ENCODE data around the gene LRRFIP2.
"Not testable (repeated sequence)": the region's sequence is repeated elsewhere in the genome, so short reads cannot be mapped to it uniquely, and the experiment has no call there.

The LRRFIP2 gene

DNA sequence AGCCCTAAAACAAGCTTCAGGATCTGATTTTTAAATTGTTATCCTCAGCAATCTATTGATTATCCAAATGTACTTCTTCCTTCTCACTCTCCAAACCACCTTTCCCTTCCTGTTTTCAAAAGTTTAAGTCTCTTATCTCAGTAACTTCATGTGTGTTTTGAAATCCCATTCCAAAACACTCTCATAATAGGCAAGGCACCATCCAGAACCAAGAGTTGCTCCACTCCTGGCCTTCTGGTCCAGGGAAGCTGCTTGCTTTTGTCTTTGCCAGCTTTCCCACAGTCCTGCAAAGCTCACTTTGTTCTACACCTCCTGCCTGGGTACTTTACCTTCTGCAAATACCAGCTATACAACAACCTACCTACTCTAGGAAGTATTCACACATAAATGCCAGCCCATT, 117.6 kb downstream of the LRRFIP2 start:
- no peak for DNase-seq

DNA sequence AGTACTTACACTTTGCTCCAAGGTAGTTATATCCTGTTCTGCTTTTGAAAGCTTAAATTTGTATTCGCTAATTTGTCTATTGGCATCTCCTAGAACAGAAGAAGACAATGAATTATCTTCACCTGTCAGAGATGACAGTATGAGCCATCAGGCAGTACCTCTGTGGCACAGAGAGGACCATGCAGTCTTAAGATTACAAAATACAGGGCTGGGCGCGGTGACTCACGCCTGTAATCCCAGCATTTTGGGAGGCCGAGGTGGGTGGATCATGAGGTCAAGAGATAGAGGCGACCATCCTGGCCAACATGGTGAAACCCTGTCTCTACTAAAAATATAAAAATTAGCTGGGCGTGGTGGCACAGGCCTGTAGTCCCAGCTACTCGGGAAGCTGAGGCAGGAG, 119.3 kb downstream of the LRRFIP2 start:
- DNase-seq: not testable (repeated sequence)

DNA sequence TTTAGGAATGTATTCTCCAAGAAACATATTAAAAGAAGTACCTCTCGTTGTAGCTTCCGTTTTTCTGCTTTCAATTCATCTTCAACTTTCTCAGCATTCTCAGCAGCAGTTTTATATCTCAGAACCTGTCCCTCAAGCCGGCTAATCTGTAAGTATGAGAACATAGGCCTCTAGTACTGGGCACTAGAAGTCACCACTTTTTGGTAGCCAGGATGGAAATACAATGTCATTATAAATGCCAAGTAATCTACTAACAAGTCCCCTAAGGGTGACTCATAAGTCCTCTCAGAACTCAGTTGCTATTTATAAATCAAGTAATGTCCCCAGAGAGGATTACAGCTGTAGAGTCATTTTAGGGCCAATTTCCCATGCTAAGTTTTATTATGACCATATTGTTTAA, 120.0 kb downstream of the LRRFIP2 start:
- no peak for DNase-seq

DNA sequence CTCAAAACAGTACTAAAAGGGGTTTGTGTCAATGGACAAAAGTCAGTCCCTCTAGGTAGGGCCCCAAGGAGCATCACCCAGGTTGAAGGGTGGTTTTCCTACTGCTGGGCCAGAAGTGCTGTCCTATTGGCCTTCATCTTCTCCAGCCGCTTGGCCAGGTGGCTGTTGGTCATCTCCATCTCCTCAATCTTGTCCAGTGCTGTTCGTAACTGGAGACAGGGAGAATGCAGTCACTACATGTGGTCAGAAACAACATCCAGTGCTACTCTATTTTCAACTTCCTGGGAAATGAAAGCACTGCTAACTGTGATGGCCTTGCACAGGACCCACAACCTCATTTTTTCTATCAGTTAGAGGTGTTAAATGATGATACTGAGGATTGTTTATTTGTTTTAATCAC, 120.6 kb downstream of the LRRFIP2 start:
- DNase-seq: no peak

DNA sequence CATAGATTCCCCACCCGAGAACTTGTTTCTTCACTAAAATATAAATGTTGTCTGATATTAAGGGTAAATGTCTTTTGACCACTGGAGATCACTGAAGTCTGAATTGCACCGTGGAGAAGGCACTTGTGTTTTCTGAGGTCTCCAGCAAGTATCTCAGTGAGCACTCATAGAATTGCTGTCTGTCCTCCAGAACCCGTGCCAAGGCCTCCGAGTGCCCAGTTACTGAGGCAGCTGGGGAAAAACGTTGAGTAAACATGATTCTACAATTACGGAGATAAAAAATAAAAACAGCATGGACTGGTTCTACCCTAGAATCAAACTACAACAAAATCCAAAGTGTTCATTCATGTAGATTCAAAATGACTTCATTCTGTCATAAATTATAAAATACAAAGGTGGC, 121.0 kb downstream of the LRRFIP2 start:
- no peak for DNase-seq

DNA sequence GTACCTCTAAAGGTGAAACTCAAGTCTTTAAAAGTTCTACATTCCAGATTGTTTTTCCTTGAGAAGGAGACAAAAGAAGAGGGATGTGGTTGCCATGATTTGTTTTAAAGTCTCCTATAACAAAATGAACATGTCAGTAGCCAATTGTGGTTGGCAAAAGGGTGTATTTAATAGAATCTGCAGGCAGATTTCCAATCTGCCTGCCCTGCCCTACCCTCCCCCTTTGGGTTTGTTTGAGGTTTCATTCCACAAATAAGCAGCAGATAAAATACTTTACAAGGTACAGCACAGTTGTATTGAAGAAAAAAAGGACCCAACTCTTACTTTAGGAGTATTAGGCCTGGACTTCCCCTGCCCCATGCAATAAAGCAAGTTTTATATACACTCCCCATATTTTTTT, 121.5 kb downstream of the LRRFIP2 start:
- DNase-seq: no peak

DNA sequence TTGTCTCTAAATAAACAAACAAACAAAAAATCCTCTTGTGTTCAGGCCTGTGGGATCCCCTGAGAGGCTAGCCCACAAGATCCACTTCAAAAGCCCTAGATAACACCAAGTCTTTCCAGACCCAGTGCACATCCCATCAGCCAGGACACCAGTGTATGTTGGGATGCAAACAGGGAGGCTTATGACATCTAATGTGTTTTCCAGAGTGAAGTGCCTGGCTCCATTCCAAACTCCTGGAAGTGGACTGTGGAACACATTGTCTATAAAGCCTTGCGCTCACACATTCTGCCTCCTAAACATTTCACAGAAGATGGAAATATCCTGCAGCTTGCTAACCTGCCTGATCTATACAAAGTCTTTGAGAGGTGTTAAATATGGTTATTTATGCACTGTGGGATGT, 124.1 kb downstream of the LRRFIP2 start:
- no peak for DNase-seq

DNA sequence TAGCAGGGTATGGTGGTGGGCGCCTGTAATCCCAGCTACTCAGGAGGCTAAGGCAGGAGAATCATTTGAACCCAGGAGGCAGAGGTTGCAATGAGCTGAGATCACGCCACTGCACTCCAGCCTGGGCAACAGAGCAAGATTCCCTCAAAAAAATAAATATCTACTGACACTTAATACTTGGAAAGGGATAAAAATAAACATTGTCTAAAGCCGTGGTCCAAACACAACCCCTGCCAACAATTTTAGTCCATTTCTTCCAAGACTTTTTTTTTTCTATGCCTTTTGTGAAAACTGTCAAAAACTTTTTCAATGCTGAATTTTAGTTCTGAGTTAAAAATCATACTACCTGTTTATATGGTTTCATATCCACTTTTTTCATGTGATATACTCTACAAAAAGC, 131.7 kb downstream of the LRRFIP2 start:
- DNase-seq: not testable (repeated sequence)

DNA sequence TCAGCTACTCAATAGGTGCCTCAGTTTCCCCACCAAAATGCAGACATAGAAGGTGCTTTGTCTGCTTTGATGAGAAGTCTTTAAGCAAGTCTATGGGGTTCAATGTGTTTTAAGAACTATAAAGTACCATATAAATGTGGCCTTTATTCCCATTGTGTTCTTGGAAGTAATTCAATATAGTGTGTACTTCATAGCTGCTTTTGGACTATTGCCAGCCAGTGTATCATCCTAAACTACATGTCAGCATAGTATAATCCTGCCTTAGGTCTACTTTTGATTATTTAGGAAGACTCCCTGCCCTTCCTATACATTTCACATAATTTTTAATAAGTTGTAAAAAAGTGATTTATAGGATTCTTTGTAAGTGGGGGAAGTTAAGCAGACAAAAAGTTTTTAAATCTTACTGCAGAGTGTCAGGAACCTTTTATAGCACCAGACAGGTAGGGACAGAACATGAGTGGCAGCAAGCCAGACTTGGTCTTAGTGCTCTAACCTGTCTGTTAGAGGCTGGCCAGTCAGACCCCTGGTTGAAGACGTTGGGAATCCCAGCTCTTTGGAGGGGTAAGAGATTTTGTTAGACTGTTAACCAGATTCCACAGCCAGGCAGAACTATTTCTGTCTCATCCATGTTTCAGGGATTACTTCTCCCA, 132.7 kb downstream of the LRRFIP2 start:
- DNase-seq: no peak

DNA sequence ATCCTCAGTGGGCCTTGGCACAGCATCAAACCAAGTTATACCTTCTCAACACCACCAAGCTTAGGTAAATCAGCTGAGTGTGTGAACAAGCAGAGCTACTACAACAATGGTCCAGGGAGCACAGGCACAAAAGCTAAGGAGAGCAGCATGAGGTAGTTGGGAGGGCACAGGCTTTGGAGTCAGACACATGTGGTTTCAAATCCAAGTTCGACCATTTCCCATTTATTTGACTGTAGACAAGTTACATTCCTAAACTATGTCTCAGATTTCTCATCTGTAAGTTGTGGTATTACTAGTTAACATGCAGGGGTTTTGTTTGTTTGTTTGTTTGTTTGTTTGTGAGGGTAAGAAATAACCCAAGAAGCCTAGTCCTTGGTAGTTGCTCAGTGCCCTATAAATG, 134.2 kb downstream of the LRRFIP2 start:
- DNase-seq: no peak

DNA sequence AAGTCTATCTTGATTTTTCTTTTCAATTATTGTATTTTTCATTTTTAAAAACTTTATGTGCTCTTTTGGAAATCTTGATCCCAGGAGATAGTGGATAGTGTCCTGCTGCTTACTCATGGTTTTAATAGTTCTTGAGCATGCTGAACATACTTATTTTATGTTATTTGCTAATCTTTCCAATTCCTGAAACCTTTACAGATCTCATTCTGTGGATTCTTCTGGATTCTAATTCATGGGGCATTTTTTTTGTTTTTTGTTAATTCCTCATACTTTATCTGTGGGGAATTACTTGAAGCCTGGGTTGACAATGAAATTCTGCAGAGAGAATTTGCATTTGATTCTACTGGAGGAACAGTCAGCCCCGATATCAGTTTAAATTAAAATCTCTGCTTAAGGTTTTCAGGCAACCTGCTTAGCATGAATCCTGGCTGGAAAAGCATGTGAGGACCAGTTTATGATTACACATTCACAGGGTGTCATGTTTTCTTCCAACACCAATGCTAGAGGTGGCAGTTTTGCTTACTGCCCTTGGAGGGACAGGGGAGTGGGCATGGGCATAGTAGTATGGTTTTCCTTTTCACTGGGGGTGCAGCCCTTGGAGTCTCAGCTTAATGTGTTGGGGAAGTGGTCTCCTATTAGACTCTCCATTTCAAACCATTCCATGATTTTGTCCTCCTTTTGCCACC, 135.1 kb downstream of the LRRFIP2 start:
- no peak for DNase-seq

DNA sequence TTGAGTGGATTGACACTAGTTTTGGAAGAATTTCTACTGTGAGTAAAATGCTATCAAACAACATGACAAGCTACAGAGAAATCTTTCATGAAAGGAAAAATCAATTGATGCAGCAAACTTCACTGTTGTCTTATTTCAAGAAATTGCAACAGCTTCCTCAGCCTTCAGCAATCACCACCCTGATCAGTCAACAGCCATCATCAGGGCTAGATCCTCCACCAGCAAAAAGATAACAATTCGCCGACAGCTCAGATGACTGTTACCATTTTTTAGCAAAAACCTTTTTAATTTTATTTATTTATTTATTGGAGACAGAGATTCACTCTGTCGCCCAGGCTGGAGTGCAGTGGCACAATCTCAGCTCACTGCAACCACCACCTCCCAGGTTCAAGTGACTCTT, 137.0 kb downstream of the LRRFIP2 start:
- DNase-seq: no peak

DNA sequence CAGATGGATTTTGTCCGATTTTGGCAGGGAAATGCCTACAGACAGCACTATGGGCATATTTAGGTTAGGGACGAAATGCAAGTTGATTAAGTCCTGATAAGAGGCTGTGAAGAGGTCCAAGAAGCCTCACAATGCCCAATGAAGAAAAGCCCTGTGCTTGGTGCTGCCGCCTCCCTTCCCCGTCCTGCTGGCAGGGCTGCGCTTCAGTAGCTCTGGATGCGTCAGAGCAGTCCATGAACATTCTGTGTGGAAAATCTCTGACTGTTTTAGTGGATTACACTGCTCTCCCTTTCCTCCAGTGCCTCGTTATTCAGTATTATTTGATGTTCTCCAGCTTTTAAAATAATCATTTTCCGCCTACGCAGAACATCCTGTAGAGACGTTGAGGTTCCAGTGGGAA, 141.4 kb downstream of the LRRFIP2 start:
- no peak for DNase-seq

DNA sequence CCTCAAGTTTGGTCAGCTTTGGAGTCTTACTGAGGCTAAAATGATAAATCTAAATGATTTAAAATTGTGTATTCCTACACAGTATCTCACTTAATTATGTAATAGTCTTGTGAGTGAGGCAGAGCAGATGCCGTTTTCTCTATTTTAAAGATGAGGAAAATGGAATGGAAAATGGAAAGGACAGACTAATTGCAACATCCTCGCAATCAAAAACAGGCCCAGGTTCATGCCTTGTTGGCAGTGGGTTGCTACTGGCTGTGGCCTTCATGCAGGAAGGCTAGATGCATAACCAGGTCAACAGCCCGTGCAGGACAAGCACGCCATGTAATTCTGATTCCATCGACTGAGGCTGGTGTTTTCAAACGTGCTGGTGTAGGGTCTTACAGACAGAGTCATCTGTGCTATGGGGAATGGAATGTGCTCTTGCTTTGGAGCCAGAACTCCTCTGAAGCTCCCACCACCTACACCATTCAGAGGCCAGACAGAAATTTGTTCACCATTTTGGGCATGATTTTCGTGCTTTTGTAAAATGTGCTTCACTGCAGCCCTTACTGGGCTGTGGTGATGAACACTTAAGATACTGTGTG, 143.2 kb downstream of the LRRFIP2 start:
- DNase-seq: no peak

DNA sequence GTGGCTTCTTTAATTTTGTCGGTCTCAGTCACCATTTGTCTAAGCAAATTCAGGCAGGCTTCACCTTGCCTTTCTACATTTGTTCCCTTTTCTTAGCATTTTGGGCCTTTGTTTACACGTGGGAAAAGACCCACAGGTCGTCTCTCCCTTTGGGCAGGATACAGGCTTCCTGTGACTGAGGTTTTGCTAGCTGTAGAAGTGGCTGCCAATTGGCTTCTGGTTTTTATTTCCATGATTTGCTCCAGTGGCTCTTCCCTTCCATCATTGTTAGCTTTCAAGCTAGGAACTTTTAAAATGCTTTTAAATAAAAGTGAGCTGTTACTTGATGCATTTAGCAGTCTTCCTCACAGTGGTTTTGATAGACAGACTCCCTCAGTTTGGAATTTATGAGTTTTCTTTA, 143.8 kb downstream of the LRRFIP2 start:
- no peak for DNase-seq

DNA sequence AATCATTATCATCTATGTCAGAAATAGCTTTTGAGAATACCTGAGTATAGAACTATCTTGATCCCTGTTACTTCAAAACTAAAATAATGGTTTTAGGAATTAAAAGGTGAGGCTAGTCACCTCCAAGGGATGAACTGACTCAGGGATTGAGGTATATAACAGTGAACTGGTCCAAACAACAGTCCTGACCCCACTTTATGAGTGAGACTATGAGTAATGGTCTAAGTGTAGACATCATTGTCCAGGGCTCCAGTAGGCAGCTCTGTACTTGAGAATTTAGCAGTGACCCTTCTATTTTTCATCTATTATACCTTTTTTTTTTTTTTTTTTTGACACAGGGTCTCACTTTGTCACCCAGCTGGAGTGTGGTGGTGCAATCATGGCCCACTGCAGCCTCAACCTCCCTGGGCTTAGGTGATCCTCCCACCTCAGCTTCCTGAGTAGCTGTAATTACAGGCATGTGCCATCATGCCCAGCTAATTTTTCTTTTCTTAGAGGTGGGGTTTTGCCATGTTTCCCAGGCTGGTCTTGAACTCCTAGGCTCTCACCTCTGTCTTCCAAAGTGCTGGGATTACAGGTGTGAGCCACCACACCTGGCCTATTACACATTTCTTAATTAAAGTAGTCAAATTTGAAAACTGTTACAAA, 144.7 kb downstream of the LRRFIP2 start:
- no peak for DNase-seq

DNA sequence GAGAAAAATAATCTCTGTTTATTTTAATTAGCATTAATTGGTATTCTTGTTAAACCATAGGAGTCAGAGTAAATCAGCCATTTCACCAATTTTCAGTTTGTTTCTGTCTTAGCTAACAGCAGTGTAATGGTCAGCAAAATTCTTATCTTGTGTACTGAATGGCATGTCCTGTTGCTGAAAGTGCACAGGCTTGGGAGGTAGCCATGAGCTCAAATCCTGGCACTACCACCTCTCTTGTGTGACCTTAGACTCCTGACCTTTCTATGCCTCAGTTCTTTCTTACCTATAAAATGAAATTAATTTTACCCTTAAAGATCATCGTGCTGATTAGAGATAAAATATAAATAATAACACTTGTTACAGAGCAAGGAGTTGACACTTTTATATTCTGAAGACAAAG, 145.3 kb downstream of the LRRFIP2 start:
- DNase-seq: no peak

DNA sequence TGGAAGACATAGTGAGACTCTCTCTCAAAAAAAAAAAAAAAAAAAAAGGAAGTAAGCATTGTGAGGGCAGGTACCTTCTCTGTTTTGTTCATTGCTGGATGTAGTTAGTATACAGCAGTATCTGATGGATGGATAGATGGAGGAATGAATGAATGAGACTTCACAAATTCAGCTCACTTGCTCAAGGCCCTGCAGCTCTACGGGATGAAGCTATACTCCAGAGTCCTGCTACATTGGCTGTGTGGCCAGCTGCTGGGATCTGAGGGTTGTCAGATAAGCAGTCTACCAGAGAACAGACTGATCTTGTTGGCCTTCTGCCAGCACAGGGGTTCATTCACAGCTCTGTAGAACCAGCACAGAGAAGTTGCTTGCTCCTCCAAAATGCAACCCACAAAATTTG, 146.1 kb downstream of the LRRFIP2 start:
- DNase-seq: no peak

DNA sequence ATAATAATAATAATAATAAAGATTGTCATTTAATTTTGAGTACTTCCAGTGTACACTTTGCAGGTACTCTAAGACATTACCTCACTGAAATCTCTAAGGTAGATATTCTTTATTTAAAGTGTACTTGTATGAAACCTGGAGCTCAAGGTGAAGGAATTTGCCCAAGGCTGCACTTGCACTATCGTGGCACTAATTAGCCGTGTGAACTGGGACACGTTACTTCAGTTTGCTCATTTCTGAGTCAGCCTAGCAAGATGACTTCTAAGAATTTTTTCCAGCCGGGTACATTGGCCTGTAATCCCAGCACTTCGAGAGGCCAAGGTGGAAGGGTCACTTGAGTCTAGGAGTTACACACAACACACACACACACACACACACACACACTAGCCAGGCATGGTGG, 147.5 kb downstream of the LRRFIP2 start:
- no peak for DNase-seq

DNA sequence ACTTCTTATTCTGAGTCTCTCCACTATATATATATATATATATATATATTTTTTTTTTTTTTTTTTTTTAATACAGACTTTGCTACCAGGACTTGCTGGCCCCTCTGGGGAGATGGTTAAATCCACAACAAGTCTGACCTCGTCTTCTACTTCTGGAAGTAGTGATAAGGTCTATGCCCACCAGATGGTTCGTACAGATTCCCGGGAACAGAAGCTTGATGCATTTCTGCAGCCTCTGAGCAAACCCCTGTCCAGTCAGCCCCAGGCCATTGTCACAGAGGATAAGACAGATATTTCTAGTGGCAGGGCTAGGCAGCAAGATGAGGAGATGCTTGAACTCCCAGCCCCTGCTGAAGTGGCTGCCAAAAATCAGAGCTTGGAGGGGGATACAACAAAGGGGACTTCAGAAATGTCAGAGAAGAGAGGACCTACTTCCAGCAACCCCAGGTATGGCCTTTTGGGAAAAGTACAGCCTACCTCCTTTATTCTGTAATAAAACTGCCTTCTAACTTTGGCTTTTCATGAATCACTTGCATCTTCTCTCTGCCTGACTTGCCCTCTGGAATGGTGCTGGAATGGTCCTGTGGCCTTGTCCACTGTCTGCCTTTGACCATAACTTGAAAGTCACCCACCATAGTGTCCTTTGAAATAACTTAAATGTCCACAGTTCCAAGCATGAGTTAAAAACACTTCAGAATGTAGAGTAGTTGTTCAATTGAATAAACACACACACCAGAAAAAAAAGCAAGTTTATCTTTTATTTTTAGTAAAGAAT, 148.6 kb downstream of the LRRFIP2 start:
- no peak for DNase-seq

DNA sequence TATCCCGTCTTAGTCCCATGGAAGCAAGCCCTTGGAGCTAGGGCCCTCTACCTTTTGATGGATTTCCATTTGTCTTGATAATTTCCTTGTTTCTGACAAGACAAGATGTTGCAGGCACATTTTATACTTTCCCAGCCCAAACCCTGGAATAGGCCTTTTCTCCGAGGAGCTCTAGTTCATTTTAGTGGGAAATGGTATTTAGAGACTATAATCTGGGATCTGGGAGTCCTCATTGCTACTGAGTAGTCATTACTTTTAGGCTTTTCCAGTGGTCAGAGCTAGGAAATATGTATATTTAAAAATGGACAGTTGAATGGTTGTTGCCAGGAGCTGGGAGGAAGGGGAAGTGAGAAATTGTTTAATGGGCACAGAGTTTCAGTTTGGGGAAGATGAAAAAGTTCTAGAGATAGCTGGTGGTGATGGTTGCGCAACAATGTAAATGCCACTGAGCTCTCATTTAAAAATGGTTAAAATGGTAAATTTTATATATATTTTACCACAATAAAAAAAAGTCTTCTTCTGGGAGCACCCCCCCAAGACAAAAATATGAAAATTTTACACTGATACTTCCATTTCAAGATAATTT, 149.5 kb downstream of the LRRFIP2 start:
- DNase-seq: peak; percentile 10

DNA sequence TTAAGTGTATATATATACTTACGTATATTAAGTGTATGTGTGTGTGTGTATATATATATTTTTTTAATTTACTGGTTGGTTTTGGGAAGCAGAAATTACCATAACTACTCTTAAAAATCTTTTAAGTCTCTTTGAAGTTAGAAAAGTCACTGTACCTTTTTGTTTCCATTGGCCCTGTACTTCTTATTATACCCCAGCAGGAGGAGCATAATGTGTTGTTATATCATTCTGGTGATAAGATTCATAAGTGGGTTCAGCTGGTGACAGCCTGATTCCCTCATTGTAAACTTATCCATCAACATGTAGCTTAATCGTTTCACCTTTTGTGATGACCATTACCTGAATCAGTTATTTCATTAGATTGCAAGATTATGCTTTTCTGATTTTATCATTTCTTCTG, 150.3 kb downstream of the LRRFIP2 start:
- peak; percentile 26 for DNase-seq

DNA sequence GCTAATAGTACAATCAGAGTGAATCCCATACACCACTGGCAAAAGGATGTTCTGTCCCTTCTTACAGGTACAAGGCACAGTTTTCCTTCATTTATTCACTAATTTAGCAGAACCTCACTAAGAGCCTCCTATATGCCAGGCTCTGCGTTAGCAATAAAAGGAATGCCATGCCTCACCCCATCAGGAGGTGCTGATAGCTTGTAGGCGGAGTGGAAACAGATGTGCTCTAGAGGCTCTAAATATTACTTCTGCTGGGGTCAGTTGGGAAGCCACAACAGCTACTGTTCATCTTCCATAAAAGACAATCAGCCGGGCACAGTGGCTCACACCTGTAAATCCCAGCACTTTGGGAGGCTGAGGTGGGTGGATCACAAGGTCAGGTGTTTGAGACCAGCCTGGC, 156.7 kb downstream of the LRRFIP2 start:
- no peak for DNase-seq

All from CD4-positive, alpha-beta T cell treated with Interleukin-17A for 1 hour (primary cell).